Bladder microvascular endothelial cell (primary cell): ENCODE results near the gene ARPC3. TPM values are rescaled to one million over a fixed set of nuclear protein-coding genes. Genes with fewer than 3 reads are reported as not detected.

ENCODE experiments used
- total RNA-seq: library from RNA; depleted of rRNA; stranded (reverse); fragments of >200 nt; gene quantifications from 2 replicates; pipeline ENCODE4 v1.2.3, GENCODE V29; 2014

ARPC3 gene
- total RNA-seq = 170 and 185 TPM in 2 replicates

GRCh38 chr12:110449799-110450497 lies at the start of gene ARPC3:
TSS of gene ARPC3 (minus strand) at chr12:110450337. CDS start at chr12:110450260, 77 bp downstream.

GRCh38 chr12:110468214-110469048 lies 18.3 kb upstream of the ARPC3 start, which contains the start of the genes FAM216A and GPN3:
TSS of gene FAM216A (plus strand) at chr12:110468845. CDS start at chr12:110468876, 31 bp downstream.
TSS of gene GPN3 (minus strand) at chr12:110468257. CDS start at chr12:110468203, 54 bp downstream.

GRCh38 chr12:110403146-110403975 lies 46.8 kb downstream of the ARPC3 start, which contains the start of gene ANAPC7:
TSS of gene ANAPC7 (minus strand) at chr12:110403708. CDS start at chr12:110403627, 81 bp downstream.

Other genes starting within 250 kb of the ARPC3 start
- gene ATP2A2, start 169.1 kb downstream of the ARPC3 start, total RNA-seq = 86.6 and 198 TPM in 2 replicates
- 35.8 and 75.0 TPM in 2 replicates for gene ANAPC7, start 46.6 kb downstream of the ARPC3 start, total RNA-seq
- 15.2 and 21.4 TPM in 2 replicates for gene GPN3, start 17.9 kb upstream of the ARPC3 start, total RNA-seq
- gene FAM216A, start 18.5 kb upstream of the ARPC3 start, total RNA-seq = 6.8 and 10.9 TPM in 2 replicates
- gene VPS29, start 51.8 kb upstream of the ARPC3 start, total RNA-seq = 60.9 and 71.2 TPM in 2 replicates
- 0.16 and 0.25 TPM in 2 replicates for gene RAD9B, start 52.0 kb upstream of the ARPC3 start, total RNA-seq
- 6.0 and 15.5 TPM in 2 replicates for gene PPTC7, start 133.0 kb upstream of the ARPC3 start, total RNA-seq
- gene TCTN1, start 163.8 kb upstream of the ARPC3 start, total RNA-seq = 6.0 and 12.1 TPM in 2 replicates
- gene HVCN1, start 238.8 kb upstream of the ARPC3 start, total RNA-seq = 1.3 and 5.0 TPM in 2 replicates